GM18508 (cell line): ENCODE measurements around the gene CES4A.
"Not testable (repeated sequence)": the region's sequence is repeated elsewhere in the genome, so short reads cannot be mapped to it uniquely, and the experiment has no call there.

Experiments
- ATAC-seq: cut with Tn5 transposase; IDR thresholded peaks from one replicate; pipeline ENCODE4 v1.9.1; 2021; ENCODE audit warnings: moderate number of reproducible peaks; ENCODE audit not compliant: insufficient read depth, unreplicated experiment

CES4A gene

DNA sequence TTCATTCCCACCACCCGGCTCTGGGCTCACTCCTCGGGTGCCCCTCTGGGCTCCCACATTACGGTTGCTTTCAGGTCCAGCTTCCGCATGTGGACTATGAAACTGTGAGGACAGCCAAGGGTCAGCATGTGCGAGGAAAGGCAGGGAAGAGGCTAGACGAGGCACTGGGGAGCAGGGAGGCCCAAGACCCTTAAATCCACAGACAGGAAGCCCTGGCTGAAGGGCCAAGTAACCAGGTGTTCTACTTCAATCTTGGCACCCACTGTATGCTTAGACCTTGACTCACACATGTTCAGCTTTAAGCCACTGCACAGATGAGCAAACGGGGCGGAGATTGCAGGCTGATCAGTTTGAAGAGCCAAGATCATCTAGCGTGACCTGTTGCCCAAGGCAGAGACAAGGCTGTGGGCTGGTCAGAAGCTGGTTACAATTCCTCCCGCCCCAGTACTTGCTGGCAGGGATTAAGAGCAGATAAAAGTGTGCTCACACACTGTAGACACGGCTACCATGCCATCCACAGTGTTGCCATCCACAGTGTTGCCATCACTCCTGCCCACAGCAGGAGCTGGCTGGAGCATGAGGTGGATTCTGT lies at the start of gene CES4A:
Gene CES4A, plus strand, starts transcription at position 393 of the 592 bp plus-strand sequence. Its CDS starts 184 bp downstream, at position 577.
- no peak for ATAC-seq

DNA sequence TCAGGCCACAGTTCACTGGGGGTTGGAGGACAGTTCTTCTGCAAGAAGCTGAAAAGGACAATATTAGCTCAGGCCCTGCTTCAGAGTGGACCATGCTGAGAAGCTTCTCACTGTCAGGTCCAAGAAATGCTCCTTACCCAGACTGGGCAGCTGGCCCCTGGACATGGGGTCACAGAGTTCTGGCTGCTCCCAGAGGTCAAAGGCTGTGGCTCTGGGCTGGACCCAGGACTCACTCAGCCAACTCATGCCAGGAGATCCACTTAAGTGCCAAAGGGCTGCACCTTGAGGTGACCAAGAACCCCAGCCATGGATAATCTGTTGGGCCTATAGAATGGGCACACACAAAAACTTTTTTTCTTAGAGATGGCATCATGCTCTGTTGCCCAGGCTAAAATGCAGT lies 49.0 kb upstream of the CES4A start:
- ATAC-seq, result no peak

DNA sequence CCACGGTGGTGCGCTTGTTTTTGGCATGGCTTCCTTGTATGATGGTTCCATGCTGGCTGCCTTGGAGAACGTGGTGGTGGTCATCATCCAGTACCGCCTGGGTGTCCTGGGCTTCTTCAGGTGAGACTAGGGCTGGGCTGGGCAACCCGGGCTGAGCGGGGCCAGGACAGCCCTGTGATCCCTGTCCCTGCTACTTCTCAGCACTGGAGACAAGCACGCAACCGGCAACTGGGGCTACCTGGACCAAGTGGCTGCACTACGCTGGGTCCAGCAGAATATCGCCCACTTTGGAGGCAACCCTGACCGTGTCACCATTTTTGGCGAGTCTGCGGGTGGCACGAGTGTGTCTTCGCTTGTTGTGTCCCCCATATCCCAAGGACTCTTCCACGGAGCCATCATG lies 48.2 kb upstream of the CES4A start:
- ATAC-seq, result no peak

DNA sequence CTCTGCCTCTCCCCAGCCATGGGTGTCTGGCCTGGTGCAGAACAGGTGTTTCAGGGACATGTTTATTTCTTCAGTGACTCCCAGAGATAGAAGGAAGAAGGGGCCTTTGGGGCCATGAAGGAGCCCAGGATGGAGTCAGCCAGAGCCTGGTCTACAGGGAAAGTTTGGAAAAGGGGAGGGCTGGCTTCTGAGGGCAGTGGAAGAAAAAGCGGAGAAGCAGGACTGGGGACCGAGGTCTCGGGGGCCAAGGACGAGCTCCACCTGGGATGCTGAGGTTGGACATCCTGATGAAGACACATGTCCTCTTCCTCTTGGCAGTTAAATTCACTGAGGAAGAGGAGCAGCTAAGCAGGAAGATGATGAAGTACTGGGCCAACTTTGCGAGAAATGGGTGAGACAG lies 45.4 kb upstream of the CES4A start:
- no peak for ATAC-seq

DNA sequence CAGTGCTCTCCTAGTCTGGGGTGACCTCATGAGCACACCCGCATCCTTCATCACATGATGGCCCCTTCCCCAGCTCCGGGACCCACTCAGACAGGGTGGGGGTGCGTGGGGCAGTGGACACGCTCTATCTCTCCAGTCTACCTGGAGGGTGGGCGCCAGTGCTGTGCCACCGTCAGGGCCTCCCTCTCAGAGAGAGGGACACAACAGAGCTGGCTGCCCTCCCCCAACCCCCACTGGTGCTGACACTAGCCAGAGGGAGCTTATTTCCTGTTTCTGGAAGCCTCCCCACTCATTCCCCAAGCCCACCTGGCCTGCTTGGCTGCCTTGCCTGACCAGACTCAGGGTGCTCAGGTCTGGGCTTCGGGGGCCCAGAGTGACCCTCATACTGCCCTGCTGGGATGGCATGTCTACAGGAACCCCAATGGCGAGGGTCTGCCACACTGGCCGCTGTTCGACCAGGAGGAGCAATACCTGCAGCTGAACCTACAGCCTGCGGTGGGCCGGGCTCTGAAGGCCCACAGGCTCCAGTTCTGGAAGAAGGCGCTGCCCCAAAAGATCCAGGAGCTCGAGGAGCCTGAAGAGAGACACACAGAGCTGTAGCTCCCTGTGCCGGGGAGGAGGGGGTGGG lies 44.8 kb upstream of the CES4A start:
- no peak for ATAC-seq

DNA sequence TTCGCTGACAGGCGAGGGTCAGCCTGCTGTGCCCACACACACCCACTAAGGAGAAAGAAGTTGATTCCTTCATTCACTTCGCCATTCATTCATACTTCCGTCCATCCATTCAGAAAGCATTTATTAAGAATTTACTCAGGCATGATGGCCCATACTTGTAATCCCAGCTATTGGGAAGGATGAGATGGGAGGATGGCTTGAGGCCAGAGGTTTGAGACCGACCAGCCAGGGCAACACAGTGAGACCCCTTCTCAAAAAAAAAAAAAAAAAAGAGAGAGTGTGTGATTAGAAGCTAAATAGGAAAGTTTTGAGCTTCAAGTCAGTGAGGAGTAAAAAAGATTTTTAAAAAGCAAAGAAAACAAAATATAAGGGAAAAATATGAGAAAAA lies 44.3 kb upstream of the CES4A start:
- no peak for ATAC-seq

DNA sequence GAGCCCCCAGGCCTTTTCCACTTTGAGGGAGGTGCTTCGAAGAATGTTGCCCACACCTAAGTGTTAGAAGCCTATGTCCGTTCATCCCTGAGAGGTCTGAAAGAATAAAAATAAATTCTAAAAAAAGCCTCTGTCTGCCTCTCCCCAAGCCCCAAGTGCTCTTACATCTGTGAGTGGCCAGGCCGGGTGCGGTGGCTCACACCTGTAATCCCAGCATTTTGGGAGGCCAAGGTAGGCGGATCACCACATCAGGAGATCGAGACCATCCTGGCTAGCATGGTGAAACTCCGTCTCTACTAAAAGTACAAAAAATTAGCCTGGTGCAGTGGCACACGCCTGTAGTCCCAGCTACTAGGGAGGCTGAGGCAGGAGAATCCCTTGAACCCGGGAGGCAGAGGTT lies 43.4 kb upstream of the CES4A start:
- not testable (repeated sequence) for ATAC-seq

DNA sequence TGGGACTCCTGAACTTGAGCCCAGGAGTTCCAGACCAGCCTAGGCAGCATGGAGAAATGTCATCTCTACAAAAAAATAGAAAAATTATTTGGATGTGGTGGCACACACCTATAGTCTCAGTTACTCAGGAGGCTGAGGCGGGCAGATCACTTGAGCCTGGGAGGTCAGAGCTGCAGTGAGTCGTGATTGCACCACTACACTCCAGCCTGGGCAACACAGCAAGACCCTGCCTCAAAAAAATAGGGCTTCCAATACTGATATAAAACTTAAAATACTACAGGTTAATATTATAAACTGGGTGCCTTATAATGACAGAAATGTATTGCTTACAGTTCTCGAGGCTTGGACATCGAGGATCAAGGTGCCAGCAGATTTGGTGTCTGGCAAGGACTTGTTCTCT lies 42.5 kb upstream of the CES4A start:
- ATAC-seq, result no peak

DNA sequence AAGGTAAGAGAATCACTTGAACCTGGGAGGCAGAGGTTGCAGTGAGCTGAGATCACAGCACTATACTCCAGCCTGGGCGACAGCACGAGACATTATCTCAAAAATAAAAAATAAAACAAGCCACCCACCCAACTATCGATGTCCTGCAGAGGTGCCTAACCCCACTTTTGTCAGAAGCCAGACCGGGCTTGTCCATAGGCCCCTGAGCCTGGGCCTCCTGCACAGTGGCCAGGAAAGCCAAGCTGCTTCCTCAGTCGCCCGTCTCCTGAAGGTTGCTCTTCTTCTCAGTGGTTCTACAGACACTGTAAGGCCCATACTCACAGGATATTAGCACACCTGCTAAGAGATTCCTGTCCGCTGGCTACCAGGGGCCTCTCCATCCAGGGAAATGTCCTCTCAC lies 41.8 kb upstream of the CES4A start:
- no peak for ATAC-seq

DNA sequence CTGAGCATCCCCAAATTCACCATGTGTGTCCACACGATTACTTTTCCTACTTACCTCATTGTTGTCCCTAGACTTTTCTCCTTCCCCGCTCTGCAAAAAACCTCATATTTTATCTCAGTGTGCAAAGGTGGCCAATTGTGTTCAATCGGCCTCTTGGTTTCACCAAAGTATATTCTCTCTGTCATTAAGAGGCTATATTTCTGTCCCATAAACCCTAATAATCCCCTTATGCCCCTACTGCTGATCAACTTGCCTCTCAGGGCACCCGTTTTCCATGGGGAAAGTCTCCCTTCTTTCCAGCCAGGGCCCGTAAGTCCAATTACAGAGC lies 41.5 kb upstream of the CES4A start:
- no peak for ATAC-seq

DNA sequence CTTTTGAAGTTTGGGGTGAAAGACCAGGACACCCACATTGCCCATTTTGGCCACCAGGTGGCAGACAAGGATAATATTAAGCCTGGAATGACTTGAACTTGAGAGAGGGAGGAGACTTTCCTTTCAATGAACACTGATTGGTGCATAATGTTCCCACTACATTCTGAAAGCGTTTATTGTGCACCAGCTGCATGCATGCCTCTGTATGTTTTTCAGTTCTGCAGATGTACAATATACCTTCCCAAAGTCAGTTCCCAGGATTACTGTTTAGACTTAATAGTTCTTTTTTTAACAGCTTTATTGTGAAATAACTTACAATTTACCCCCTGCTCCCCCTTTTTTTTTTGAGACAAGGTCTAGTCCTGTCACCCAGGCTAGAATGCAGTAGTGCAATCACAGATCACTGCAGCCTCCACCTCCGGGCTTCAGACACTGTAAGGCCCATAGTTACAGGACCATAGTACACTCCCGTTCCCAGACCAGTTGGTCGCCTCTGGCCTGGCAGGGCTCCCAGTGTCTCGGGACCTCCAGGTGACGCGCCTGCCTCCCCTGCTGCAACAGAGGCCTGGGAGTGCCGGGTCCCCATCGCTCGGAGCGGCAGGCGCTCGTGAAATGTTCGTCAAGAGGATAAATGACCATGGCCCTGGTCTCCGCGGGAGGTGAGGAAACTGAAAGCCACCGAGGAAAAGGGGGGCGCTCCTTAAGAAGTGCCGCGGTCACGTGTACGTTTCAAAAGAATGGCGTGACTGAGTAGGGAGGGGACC lies 40.9 kb upstream of the CES4A start:
- ATAC-seq, result no peak

DNA sequence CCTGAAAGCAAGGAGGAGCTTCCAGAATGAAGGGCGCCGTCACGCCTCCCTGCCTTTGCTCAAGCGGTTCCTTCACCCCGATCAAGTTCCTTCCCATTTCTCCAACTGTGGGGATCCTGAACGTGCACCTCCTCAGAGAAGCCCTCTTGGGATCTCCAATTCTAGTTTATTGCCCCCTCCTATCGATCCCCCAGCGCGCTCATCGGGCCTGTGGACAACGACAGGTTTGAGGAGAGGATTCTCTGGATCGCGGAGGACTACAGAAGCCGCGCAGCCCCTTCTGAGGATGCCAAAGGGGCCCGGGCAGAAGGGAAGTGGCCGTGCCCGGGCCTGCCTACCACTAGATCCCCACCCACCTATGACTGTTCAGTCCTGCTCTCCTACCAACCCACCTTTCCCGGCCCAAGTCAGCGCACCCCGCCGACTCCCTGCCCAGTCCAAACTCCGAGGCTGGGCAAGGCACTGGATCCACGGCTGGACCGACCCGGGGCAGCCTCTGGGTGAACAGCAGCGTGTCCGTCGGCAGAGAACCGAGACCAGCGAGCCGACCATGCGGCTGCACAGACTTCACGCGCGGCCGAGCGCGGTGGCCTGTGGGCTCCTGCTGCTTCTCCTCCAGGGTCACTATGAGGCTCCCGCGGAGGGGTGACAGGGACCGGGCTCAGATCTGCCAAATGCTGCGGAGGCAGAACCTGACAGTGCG lies 40.1 kb upstream of the CES4A start:
- no peak for ATAC-seq

DNA sequence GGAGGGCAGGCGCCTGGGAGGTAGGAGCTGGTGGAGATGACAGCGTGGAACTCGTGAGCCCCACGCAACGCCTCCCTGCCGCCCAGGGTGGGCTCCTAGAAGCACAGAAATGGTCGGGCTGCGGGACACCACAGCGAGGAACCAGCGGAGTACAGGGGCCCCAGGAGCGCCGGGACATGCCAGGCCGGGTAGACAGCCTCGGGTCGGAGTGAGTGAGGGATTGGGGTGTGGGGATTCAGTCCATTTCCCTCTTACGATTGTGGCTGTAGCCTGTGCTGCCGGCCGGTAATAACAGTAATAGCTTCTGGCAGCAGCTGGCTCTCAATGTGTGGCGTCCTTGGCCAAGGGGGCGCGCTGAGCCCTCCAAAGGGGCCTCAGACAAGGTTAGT lies 39.6 kb upstream of the CES4A start:
- ATAC-seq, result no peak

DNA sequence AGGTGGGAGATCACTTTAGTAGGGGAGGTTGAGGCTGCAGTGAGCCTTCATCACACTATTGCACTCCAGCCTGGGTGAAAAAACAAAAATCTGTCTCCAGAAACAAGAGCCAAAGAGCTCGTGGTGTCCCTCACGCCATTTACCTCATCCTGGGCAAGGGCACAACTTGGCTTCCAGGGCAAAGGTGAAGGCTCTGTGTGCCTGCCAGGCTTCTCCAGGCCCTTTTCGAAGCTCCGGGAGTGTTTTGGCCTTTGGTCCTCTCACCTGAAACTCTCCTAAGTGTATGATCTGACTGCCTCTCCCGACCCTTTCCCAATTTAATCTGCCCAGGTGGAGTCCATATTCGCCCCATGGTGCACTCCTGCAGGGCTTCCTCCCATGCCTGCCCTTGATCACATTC lies 38.9 kb upstream of the CES4A start:
- ATAC-seq, result no peak

DNA sequence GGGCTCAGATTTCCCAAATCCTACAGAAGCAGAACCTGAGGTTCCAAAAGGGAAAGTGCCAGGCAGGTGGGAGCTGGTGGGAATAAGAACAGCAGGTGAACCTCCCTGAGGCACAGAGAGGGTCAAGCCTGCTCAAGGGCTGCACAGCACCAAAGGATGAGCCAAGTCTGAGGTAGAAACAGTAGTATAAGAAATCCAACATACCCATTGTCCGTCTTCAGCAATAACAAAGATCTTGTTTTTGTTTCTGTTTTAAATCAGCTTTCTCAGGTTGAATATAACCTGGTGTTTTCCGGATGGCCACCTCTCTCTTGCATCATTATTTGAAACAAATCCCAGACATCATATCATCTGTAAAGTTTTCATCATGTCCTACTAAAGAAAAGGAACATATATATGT lies 38.0 kb upstream of the CES4A start:
- no peak for ATAC-seq

DNA sequence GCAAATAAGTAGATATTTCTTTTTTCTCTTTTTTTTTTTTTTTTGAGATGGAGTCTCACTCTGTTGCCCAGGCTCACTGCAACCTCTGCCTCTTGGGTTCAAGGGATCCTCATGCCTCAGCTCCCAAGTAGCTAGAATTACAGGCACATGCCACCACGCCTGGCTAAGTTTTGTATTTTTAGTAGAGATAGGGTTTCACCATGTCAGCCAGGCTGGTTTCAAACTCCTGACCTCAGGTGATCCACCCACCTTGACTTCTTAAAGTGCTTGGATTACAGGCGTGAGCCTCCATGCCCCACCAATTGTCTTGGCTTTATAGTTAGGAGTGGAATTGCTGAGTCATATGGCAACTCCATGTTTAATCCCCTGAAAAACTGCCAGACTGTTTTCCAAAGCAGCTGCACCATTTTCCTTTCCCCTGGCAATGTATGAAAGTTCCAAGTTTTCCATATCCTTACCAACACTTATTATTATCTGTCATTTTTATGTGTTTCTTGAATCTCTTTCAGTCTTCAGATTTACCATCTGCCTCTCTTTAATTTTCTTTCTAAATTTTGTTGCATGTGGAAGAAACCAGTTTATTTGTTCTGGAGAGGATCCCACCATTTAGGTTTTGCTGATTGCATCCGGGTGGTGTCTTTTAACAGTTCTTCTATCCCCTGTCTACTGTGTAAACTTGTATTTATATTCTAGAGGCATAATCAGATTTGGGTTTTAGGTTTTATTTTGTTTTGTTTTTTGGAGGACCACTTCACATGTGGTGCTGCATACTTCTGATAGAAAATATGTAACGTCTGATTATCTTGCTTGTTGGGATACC lies 37.2 kb upstream of the CES4A start:
- ATAC-seq, result no peak

DNA sequence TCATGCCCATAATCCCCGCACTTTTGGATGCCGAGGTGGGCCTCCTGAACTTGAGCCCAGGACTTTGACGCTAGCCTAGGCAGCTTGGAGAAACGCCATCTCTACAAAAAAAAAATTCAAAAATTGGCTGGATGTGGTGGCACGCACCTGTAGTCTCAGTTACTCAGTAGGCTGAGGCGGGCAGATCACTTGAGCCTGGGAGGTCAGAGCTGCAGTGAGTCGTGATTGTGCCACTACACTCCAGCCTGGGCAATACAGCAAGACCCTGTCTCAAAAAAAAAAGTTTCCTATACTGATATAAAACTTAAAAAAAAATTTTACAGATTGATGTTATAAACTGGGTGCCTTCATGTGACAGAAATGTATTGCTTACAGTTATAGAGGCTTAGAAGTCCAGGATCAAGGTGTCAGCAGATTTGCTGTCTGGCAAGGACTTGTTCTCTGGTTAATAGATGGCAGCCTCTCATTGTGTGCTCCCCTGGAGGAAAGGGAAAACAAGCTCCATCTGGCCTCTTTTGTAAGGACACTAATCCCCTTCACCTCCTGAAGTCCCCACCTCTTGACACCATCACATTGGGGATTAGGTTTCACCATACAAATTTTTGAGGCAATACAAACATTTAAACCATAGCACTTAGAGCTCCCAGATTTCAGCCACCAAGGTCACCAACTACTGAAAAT lies 35.8 kb upstream of the CES4A start:
- no peak for ATAC-seq

DNA sequence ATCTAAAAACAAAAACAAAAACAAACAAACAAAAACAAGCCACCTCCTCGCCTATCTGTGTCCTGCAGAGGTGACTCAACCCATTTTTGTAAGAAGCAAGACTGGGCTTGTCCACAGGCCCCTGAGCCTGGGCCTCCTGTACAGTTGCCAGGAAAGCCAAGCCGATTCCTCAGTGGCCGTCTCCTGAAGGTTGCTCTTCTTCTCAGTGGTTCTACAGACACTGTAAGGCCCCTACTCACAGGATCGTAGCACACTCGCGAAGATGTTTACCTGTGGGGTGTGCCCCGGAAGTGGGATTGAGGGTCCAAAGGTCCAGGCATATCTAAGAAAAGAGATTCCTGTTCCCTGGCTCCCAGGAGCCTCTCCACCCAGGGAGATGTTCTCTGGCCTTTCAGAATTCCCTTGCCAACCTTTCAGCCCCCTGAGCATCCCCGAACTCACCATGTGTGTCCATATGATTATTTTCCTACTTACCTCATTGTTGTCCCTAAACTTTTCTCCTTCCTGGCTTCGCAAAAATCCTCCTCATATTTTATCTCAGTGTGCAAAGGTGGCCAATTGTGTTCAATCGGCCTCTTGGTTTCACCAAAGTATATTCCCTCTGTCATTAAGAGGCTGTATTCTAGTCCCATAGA lies 34.8 kb upstream of the CES4A start:
- no peak for ATAC-seq

DNA sequence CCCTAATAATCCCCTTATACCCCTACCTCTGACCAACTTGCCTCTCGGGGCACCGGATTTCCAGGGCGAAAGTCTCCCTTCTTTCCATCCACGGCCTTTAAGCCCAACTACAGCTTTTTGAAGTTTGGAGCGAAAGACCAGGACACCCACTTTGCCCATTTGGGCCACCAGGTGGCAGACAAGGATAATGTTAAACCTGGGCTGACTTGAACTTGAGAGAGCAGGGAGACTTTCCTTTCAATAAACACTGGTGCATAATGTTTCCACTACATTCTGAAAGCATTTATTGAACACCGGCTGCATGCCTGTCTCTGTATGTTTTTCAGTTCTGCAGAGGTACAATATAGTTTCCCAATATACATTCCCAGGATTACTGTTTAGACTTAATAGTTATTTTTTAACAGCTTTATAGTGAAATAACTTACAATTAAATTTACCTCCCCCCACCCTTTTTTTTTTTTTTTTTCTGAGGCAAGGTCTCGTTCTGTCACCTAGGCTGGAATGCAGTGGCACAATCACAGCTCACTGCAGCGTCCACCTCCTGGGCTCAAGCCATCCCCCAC lies 34.2 kb upstream of the CES4A start:
- ATAC-seq, result no peak
